BLaER1 treated with 17β-estradiol and CSF1 and Interleukin-3, amounts not matched to agents 10 nM and 100 nM (cell line): ENCODE measurements around the gene PYROXD2.

Source experiments
- H3K27ac ChIP-seq, 11 experiments: shearing (Covaris generic); formaldehyde crosslinking; 2 replicates each; pipeline ENCODE4 v1.8.1; 2022
- H3K27me3 ChIP-seq, 11 experiments: shearing (Covaris generic); formaldehyde crosslinking; 2 replicates each; pipeline ENCODE4 v1.8.1; 2022
- H3K36me3 ChIP-seq, 11 experiments: shearing (Covaris generic); formaldehyde crosslinking; 2 replicates each; pipeline ENCODE4 v1.8.1; 2022
- H3K4me1 ChIP-seq, 10 experiments: shearing (Covaris generic); formaldehyde crosslinking; 2 replicates each; pipeline ENCODE4 v1.8.1; 2022
- H3K4me2 ChIP-seq, 11 experiments: shearing (Covaris generic); formaldehyde crosslinking; 2 replicates each; pipeline ENCODE4 v1.8.1; 2022
- H3K4me3 ChIP-seq, 10 experiments: shearing (Covaris generic); formaldehyde crosslinking; 2 replicates each; pipeline ENCODE4 v1.8.1; 2022
- H3K9ac ChIP-seq, 11 experiments: shearing (Covaris generic); formaldehyde crosslinking; 2 replicates each; pipeline ENCODE4 v1.8.1; 2022
- H3K9me3 ChIP-seq, 11 experiments: shearing (Covaris generic); formaldehyde crosslinking; replicated peaks in 1 of 11; 2 replicates each; pipeline ENCODE4 v1.8.1; 2022
- H4K20me1 ChIP-seq, 11 experiments: shearing (Covaris generic); formaldehyde crosslinking; 2 replicates each; pipeline ENCODE4 v1.8.1; 2022
- Cebpa-rat ChIP-seq, 11 experiments: shearing (Covaris generic); IDR thresholded peaks; 2 replicates each; pipeline ENCODE4 v1.8.1; 2022

Gene PYROXD2

DNA sequence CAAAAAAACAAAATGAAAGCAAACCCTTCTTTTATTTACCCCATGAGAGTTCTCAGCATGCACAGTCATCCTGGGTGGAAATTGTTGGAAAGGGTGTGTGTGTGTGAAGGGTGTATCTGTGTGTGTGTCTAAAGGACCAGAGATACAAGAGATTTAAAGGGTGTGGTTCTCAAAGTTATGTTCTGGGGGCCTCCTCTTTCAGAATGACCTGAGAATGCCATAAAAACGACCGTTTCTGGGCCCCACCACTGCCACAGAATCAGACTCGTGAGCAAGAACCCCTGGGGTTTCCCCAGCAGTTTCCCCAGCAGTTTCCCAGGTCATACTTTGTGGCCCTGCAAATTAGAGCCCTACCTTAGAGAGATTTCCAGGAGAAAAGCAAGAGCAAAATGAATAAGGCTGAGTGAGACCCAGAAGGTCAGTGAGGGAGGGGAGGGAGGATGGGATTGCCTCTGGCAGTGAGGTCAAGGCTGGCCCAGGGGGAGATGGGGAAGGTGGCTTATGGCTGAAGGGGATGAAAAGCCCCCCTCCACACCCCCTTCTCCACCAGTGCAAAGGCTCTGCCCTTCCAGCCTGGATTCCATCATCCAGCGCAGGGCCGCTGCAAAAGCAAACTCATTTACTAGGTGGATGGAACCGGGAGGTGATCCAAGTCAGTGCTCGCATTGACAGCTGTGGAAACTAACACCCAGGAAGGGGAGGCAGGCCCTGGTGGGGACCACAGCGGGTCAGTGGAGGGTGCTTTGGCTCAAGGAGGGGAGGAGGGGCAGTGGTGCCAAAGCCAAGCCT lies 10.2 kb downstream of the PYROXD2 start:
- no peaks in the 10 kb centered on the region for H4K20me1 ChIP-seq
- H3K27me3 ChIP-seq = no peaks in the 10 kb centered on the region
- TF ChIP-seq Cebpa-rat (IDR thresholded peaks at IDR 0.05) = no peak
- H3K4me3 ChIP-seq = no peak overlapping the region
- H3K36me3 ChIP-seq = 0 out of 22 replicates have a peak, but pooled peaks cover 0 to 3% (median 0%) of the 10 kb centered on the region in 11 experiments
- peaks cover 0 to 10% (median 3%) of the 10 kb centered on the region in 10 experiments; a peak in 5 of 20 replicates for H3K4me1 ChIP-seq
- H3K27ac ChIP-seq = no peak overlapping the region
- no peak overlapping the region for H3K9ac ChIP-seq
- H3K4me2 ChIP-seq = peak overlapping the region in 3 of 11 experiments; percentile 8 to 23 (median 22); a peak in 2 of 22 replicates
- no peaks in the 10 kb centered on the region for H3K9me3 ChIP-seq

DNA sequence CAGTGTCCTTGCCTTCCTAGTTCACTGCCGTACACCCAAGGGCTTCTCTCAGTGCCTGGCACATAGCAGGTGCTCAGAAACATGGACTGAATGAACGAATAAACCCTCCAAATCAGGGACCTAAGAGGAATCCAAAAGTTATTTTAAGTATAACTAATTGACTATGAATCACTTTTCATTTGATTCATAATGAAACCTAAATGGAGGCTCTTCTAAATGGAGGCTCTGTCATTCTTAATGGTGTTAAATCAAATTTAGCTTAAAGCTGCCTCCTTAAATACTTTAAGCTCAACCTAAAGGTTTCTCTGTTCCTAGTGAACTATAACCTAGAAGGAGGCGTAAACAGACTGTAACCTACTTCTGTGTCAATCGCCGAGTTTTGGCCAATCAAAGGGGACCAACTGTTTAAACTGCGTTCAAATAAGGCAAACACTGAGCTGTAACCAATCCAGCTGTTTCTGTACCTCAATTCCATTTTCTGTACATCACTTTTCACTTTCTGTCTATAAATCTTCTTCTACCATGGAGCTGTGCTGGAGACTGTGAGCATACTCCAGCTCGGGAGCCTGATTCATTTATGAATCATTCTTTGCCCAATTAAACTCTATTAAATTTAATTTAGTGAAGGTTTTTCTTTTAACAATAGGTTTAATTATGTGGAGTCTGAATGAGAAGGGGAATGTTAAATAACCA lies 11.0 kb downstream of the PYROXD2 start:
- Histone ChIP-seq H3K4me2 (peak overlapping the region in 1 of 11 experiments; percentile 22; a peak in 1 of 22 replicates), H3K27me3 (no peaks in the 10 kb centered on the region), H4K20me1 (no peaks in the 10 kb centered on the region), H3K9ac (no peak overlapping the region), H3K9me3 (no peaks in the 10 kb centered on the region), H3K36me3 (0 out of 22 replicates have a peak, but pooled peaks cover 0 to 3% (median 0%) of the 10 kb centered on the region in 11 experiments), H3K4me1 (peaks cover 0 to 10% (median 3%) of the 10 kb centered on the region in 10 experiments; a peak in 5 of 20 replicates), H3K4me3 (no peak overlapping the region), H3K27ac (no peak overlapping the region)
- TF ChIP-seq Cebpa-rat (IDR thresholded peaks at IDR 0.05) = no peak

DNA sequence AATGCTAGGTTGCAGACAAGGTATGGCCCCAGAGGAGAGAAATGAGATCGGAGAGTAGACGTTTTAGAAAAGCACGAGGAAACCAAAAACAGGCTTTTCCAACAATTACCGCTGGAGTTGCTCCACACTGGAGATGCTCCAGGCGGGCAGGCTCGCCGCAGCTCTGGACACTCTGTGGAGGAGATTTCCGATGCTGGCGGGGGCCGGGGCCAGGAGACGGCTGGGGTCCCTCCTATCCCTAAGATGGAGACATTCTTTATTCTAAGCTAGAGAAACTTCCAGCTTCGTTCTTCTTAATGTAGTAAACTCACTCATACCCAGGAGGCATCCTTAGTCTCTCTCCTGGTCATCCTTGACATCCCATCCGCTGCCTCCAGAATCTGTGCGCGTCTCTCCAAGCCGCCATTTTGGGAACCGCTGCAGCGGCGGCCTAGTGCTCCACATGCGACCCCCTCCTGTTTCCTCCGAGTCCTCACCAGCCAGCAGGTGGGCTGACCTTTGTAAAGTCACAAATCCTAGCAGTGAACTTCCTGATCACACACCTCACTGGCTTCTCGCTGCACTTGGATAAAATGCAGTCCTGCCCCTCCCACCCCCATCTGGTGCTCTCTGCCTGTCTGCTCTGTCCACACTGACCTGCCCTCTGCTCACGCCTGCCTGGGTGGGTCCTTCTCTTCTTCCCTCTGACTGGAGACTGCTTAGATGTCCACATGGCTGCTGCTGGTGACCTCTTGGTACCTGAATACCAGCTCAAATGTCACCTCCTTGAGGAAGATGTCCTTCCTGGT lies 11.9 kb downstream of the PYROXD2 start:
- H3K27ac ChIP-seq = no peak overlapping the region

DNA sequence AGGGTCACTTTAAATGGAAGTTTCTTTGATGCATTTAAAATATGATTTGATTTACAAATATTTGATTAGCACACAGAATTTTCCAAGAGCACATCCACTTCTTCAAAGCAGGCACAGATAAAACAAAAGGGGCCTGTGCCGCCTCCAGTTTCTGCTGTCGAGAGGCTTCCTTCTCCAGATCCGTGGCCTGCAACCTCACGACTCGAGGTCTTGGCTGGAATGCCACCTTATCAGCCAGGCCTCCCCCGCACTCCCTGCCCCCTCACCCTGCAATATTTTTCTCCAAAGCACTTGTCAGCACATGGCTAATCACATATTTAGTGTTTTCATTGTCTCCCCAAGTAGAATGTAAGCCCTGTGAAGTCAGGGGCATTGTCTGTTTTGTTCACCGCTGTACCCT lies 12.5 kb downstream of the PYROXD2 start:
- H3K4me3 ChIP-seq = no peak overlapping the region
- H3K4me2 ChIP-seq = no peak overlapping the region
- no peaks in the 10 kb centered on the region for H4K20me1 ChIP-seq
- TF ChIP-seq Cebpa-rat (IDR thresholded peaks at IDR 0.05) = no peak
- no peak overlapping the region for H3K27ac ChIP-seq
- no peaks in the 10 kb centered on the region for H3K27me3 ChIP-seq
- no peak overlapping the region for H3K9ac ChIP-seq
- H3K4me1 ChIP-seq = peaks cover 0 to 10% (median 3%) of the 10 kb centered on the region in 10 experiments; a peak in 5 of 20 replicates
- peaks cover 0 to 3% (median 0%) of the 10 kb centered on the region in 11 experiments; a peak in 1 of 22 replicates for H3K36me3 ChIP-seq
- H3K9me3 ChIP-seq = no peaks in the 10 kb centered on the region

More for the DNA sequence above, 11.9 kb downstream of the PYROXD2 start:
- Histone ChIP-seq H3K27me3 (no peaks in the 10 kb centered on the region), H3K4me3 (no peak overlapping the region), H3K4me2 (no peak overlapping the region), H3K9ac (no peak overlapping the region), H3K4me1 (peaks cover 0 to 10% (median 3%) of the 10 kb centered on the region in 10 experiments; a peak in 5 of 20 replicates), H3K9me3 (no peaks in the 10 kb centered on the region), H3K36me3 (0 out of 22 replicates have a peak, but pooled peaks cover 0 to 3% (median 0%) of the 10 kb centered on the region in 11 experiments), H4K20me1 (no peaks in the 10 kb centered on the region)
- no peak for TF ChIP-seq Cebpa-rat (IDR thresholded peaks at IDR 0.05)

DNA sequence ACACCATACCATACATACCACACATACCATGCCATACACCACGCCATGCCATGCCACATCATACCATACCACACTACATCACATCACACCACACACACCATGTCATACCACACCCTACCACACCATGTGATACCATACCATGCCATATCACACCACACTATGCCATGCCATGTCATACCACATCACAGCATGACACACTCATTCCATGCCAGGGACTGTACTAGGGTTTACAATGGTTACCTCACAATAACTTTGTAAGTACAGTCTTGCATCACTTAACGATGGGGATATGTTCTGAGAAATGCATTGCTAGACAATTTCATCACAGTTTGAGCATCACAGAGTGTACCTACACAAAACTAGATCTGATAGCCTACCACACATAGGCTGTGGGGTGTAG lies 14.5 kb downstream of the PYROXD2 start:
- no peak overlapping the region for H3K9ac ChIP-seq
- H3K4me1 ChIP-seq = peaks cover 7 to 20% (median 11%) of the 10 kb centered on the region in 10 experiments
- H3K9me3 ChIP-seq = no peaks in the 10 kb centered on the region
- no peaks in the 10 kb centered on the region for H3K27me3 ChIP-seq
- TF ChIP-seq Cebpa-rat (IDR thresholded peaks at IDR 0.05) = no peak
- no peak overlapping the region for H3K4me2 ChIP-seq
- no peak overlapping the region for H3K27ac ChIP-seq
- H3K36me3 ChIP-seq = peaks cover 0 to 3% (median 0%) of the 10 kb centered on the region in 11 experiments; a peak in 1 of 22 replicates
- H3K4me3 ChIP-seq = no peak overlapping the region
- H4K20me1 ChIP-seq = peaks cover 0 to 2% (median 0%) of the 10 kb centered on the region in 11 experiments; a peak in 3 of 22 replicates

DNA sequence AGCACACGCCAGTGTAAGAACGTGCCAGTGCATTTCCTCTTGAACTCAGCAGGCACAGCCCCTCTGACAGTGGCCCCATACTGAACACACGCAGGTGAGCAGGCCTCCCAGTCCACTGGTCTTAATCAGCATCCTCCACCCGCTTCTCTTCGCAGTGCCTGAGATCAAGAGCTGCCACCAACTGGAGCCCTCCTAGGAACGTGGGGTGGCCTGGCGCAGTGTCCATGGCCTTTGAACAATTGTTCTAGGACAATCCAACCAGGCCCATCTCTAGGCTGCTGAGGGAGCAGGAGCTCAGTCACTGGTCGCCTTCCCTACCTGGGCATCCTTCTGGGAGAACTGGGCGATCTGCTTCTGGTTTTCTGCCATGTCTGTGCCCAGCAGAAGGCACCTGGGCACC lies 15.2 kb downstream of the PYROXD2 start:
- H4K20me1 ChIP-seq = peaks cover 0 to 9% (median 0%) of the 10 kb centered on the region in 11 experiments; a peak in 7 of 22 replicates
- peaks cover 0 to 3% (median 0%) of the 10 kb centered on the region in 11 experiments; a peak in 1 of 22 replicates for H3K36me3 ChIP-seq
- TF ChIP-seq Cebpa-rat (IDR thresholded peaks at IDR 0.05) = no peak
- no peak overlapping the region for H3K27ac ChIP-seq
- no peak overlapping the region for H3K4me3 ChIP-seq
- no peaks in the 10 kb centered on the region for H3K9me3 ChIP-seq
- peaks cover 14 to 26% (median 16%) of the 10 kb centered on the region in 10 experiments for H3K4me1 ChIP-seq
- H3K27me3 ChIP-seq = no peaks in the 10 kb centered on the region
- H3K4me2 ChIP-seq = no peak overlapping the region
- H3K9ac ChIP-seq = no peak overlapping the region

DNA sequence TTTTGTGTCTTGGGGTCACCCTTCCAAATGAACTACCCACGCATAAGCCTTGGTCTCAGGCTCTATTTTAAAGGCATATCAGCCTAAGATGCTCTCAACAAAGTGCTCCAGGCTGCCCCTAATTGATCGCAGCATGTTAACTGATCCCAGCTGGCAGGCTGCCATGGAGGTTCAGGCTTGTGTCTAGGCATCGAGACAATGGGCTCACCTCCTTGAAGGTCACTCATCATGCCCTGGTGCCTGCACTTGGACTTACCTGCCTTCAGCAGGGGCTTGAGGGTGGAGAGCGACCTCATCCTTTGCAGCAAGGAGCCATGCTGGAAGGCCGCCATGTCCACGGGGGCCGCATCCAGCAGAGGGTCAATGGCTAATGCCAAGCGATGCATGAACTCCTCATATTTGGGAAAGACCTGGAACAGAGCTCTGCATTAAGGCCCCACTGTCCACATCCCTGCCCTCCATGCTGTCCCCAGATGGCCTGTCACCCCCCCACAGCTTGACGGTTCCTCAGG lies 17.8 kb downstream of the PYROXD2 start:
- Histone ChIP-seq H3K36me3 (no peaks in the 10 kb centered on the region; a peak in 1 of 22 replicates), H3K4me3 (no peak overlapping the region), H3K9me3 (no peaks in the 10 kb centered on the region), H4K20me1 (peaks cover 0 to 22% (median 0%) of the 10 kb centered on the region in 11 experiments; a peak in 7 of 22 replicates), H3K4me1 (peaks cover 22 to 47% (median 42%) of the 10 kb centered on the region in 10 experiments), H3K4me2 (no peak overlapping the region), H3K27ac (no peak overlapping the region), H3K9ac (no peak overlapping the region), H3K27me3 (peaks cover 9 to 20% (median 15%) of the 10 kb centered on the region in 11 experiments; a peak in 17 of 22 replicates)
- no peak for TF ChIP-seq Cebpa-rat (IDR thresholded peaks at IDR 0.05)
